ENCODE data around the gene CNTF.

Gene CNTF

GRCh38 chr11:58578136-58578634, 44.3 kb upstream of the CNTF start:
- Histone ChIP-seq H3K4me3 (peak overlapping the region; percentile 99), H3K27ac (peak overlapping the region; percentile 100)
- peak; percentile 97 for DNase-seq (ENCODE audit: low spot score)
- no peak for TF ChIP-seq CTCF (IDR thresholded peaks at IDR 0.05)

- Histone ChIP-seq H3K27ac (peak within 1 kb of the TSS; percentile 100), H3K4me3 (peak within 1 kb of the TSS; percentile 99)
- DNase-seq (ENCODE audit: low spot score): peak; percentile 98
- TF ChIP-seq CTCF (IDR thresholded peaks at IDR 0.05): no peak
These were observed 43.8 kb upstream of the CNTF start, which contains the start of gene ZFP91 for GRCh38 chr11:58578635-58579191. ZFP91 (plus strand) TSS chr11:58579063; CDS start chr11:58579282, 219 bp downstream.

- peak; percentile 72 for TF ChIP-seq CTCF (IDR thresholded peaks at IDR 0.05)
- Histone ChIP-seq H3K4me3 (peak overlapping the region; percentile 99), H3K27ac (peak overlapping the region; percentile 100)
- peak; percentile 96 for DNase-seq (ENCODE audit: low spot score)
These were observed 43.0 kb upstream of the CNTF start for GRCh38 chr11:58579192-58580129.

- Histone ChIP-seq H3K4me3 (peak overlapping the region; percentile 99), H3K27ac (peak overlapping the region; percentile 18 to 100)
- no peak for DNase-seq (ENCODE audit: low spot score)
- no peak for TF ChIP-seq CTCF (IDR thresholded peaks at IDR 0.05)
These were observed 42.2 kb upstream of the CNTF start for GRCh38 chr11:58580311-58580710.

GRCh38 chr11:58582437-58582836, 40.0 kb upstream of the CNTF start:
- TF ChIP-seq CTCF (IDR thresholded peaks at IDR 0.05): no peak
- Histone ChIP-seq H3K4me3 (no peak overlapping the region), H3K27ac (no peak overlapping the region)
- no peak for DNase-seq (ENCODE audit: low spot score)

GRCh38 chr11:58586998-58587397, 35.5 kb upstream of the CNTF start:
- no peak for TF ChIP-seq CTCF (IDR thresholded peaks at IDR 0.05)
- no peak for DNase-seq (ENCODE audit: low spot score)
- Histone ChIP-seq H3K4me3 (no peak overlapping the region), H3K27ac (no peak overlapping the region)
